C4-2B (cell line): ENCODE data around the gene XPNPEP1.
A peak's percentile ranks its signal among the peaks of the same experiment; 100 is the strongest.

Experiments
- ZFX ChIP-seq: fragments of 450-650 bp; IDR thresholded peaks from 2 replicates; pipeline ENCODE4 v1.6.1; 2017
- TF ChIP-seq, protein P1 (sequence below): fragments of 450-650 bp; conservative IDR thresholded peaks from 2 replicates; pipeline ENCODE4 v1.5.1; 2017; ENCODE audit warnings: mild to moderate bottlenecking

DNA sequence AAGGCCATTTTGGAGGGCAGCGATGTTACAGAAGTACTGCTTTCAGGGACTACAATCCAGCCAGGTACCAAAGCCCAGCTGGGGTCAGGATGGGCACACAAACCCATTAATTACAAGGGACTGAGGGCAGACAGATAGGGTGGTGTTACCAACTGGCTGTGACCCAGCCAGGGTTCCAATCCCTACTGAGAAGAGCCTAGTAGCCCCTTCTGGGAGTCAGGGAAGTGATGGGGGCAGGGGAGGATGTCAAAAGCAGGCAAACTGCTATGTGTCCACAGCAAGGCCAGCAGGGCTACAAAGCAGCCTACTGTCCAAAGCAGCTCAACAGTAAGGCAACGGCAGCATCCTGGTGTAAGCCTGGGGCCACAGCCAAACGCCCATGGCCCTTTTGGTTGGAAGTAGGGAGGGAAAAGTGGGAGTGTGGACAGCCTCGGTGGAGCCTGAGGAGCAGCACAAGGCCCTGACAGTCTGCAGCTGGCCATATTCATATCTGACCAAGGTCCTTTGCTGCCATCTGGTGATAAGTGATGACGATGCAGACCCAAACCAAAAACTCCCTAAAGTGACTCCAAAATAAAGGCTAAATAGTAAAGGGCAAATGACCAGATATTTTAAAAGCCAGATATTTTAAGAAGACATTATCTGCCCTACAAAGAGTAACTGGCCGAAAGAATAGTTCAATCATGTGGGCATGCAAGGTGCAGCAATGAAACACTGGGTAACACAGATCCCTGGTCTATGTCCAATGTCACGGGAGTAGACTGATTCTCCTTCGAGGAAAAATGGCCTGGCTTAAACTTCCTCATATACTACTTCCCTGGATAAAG lies 56.9 kb downstream of the XPNPEP1 start:
- TF ChIP-seq, protein P1, sequence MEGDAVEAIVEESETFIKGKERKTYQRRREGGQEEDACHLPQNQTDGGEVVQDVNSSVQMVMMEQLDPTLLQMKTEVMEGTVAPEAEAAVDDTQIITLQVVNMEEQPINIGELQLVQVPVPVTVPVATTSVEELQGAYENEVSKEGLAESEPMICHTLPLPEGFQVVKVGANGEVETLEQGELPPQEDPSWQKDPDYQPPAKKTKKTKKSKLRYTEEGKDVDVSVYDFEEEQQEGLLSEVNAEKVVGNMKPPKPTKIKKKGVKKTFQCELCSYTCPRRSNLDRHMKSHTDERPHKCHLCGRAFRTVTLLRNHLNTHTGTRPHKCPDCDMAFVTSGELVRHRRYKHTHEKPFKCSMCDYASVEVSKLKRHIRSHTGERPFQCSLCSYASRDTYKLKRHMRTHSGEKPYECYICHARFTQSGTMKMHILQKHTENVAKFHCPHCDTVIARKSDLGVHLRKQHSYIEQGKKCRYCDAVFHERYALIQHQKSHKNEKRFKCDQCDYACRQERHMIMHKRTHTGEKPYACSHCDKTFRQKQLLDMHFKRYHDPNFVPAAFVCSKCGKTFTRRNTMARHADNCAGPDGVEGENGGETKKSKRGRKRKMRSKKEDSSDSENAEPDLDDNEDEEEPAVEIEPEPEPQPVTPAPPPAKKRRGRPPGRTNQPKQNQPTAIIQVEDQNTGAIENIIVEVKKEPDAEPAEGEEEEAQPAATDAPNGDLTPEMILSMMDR: peak; percentile 62
- TF ChIP-seq ZFX: no peak
